ENCODE measurements around the gene FYCO1.

DNA sequence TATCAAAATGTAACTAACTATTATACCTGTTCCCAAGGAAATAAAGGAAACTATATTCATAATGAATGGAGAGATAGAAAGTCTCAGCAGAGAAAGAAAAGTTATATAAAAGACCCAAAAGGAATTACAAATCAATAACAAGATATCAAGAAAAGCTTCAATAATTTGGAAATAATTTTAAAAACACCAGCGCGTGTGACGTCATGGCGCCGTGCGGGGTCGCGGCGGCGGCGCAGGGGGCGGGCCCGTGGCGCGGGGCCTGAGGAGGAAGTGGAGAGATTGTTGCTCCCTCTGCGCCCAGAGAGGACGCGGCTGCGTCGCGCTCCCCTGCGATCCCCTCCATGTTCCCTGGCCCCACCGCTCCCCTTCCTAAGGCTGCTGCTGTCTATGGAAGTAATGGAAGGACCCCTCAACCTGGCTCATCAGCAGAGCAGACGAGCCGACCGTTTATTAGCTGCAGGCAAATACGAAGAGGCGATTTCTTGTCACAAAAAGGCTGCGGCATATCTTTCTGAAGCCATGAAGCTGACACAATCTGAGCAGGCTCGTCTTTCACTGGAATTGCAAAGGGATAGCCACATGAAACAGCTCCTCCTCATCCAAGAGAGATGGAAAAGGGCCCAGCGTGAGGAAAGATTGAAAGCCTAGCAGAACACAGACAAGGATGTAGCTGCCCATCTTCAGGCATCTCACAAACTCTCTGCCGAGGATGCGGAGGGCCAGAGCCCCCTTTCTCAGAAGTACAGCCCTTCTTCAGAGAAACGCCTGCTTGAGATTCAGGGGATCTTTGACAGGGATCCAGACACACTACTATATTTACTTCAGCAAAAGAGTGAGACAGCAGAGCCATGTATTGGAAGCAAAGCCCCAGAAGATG is 27.5 kb upstream of the FYCO1 start:
- TF ChIP-seq CTCF (conservative IDR thresholded peaks at IDR 0.05 in 1 of 2, IDR thresholded peaks at IDR 0.05 in 1 of 2; ENCODE audit: low read depth in 1 of 2, low read length in 2 of 2) (no peak), EZH2 (IDR thresholded peaks at IDR 0.05; ENCODE audit: low read length, missing control alignments) (no peak)

All from fibroblast of lung (primary cell).